ENCODE measurements around the gene ANO2.

GRCh38 chr12:5960783-5961182, 15.7 kb upstream of the ANO2 start:
- TF ChIP-seq, protein P1, sequence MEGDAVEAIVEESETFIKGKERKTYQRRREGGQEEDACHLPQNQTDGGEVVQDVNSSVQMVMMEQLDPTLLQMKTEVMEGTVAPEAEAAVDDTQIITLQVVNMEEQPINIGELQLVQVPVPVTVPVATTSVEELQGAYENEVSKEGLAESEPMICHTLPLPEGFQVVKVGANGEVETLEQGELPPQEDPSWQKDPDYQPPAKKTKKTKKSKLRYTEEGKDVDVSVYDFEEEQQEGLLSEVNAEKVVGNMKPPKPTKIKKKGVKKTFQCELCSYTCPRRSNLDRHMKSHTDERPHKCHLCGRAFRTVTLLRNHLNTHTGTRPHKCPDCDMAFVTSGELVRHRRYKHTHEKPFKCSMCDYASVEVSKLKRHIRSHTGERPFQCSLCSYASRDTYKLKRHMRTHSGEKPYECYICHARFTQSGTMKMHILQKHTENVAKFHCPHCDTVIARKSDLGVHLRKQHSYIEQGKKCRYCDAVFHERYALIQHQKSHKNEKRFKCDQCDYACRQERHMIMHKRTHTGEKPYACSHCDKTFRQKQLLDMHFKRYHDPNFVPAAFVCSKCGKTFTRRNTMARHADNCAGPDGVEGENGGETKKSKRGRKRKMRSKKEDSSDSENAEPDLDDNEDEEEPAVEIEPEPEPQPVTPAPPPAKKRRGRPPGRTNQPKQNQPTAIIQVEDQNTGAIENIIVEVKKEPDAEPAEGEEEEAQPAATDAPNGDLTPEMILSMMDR (IDR thresholded peaks at IDR 0.05; ENCODE audit: low read depth, low read length): no peak
- no peak for TF ChIP-seq EZH2phosphoT487 (IDR thresholded peaks at IDR 0.05; ENCODE audit: low read depth)
